WERI-Rb-1 (cell line): ENCODE data around the gene THUMPD1.

ENCODE experiments used
- DNase-seq: peaks from one replicate; pipeline ENCODE4 v3.0.0-alpha.2; 2020
- H3K27ac ChIP-seq: fragments of 250-450 bp; sonication (Bioruptor Pico); 2 replicates; pipeline ENCODE4 v1.5.1; 2020; ENCODE audit warnings: mild to moderate bottlenecking, moderate library complexity
- H3K27me3 ChIP-seq: fragments of 250-450 bp; sonication (Bioruptor Pico); 2 replicates; pipeline ENCODE4 v1.5.1; 2021; ENCODE audit warnings: mild to moderate bottlenecking, low read depth, moderate library complexity; ENCODE audit not compliant: insufficient read depth, severe bottlenecking
- H3K36me3 ChIP-seq: fragments of 250-450 bp; sonication (Bioruptor Pico); 2 replicates; pipeline ENCODE4 v1.5.1; 2020; ENCODE audit warnings: mild to moderate bottlenecking, moderate library complexity
- H3K4me3 ChIP-seq: 2 replicates; pipeline ENCODE4 v1.5.1; 2011; ENCODE audit warnings: low read depth, mild to moderate bottlenecking, control low read depth, low read length
- H3K9me3 ChIP-seq: fragments of 250-450 bp; sonication (Bioruptor Pico); 2 replicates; pipeline ENCODE4 v1.5.1; 2021; ENCODE audit warnings: mild to moderate bottlenecking, moderate library complexity; ENCODE audit not compliant: severe bottlenecking
- CTCF ChIP-seq: IDR thresholded peaks from 2 replicates; pipeline ENCODE4 v1.5.1; 2011; ENCODE audit warnings: low read depth, mild to moderate bottlenecking, control low read depth, inconsistent platforms, low read length

THUMPD1 gene

GRCh38 chr16:20741554-20742285 is at the start of gene THUMPD1:
Gene THUMPD1 (minus strand): TSS chr16:20741818. CDS start chr16:20741739, 79 bp downstream.
- Histone ChIP-seq H3K27me3 (no peaks in the 10 kb centered on the region), H3K4me3 (peak within 1 kb of the TSS; percentile 76), H3K36me3 (peaks cover 30% of the 10 kb centered on the region), H3K27ac (peak within 1 kb of the TSS; percentile 91), H3K9me3 (peaks cover 3% of the 10 kb centered on the region)
- DNase-seq: peak; percentile 97
- no peak for TF ChIP-seq CTCF

- no peak for DNase-seq
- no peak for TF ChIP-seq CTCF
- no peak overlapping the region for H3K27ac ChIP-seq
- H3K4me3 ChIP-seq: no peak overlapping the region
- H3K9me3 ChIP-seq: no peaks in the 10 kb centered on the region
- H3K36me3 ChIP-seq: no peaks in the 10 kb centered on the region
- no peaks in the 10 kb centered on the region for H3K27me3 ChIP-seq
Observed at GRCh38 chr16:20789130-20789529, 47.5 kb upstream of the THUMPD1 start.

GRCh38 chr16:20784204-20784603 is 42.6 kb upstream of the THUMPD1 start:
- no peaks in the 10 kb centered on the region for H3K27me3 ChIP-seq
- no peaks in the 10 kb centered on the region for H3K9me3 ChIP-seq
- H3K36me3 ChIP-seq: no peaks in the 10 kb centered on the region
- no peak for TF ChIP-seq CTCF
- H3K4me3 ChIP-seq: no peak overlapping the region
- H3K27ac ChIP-seq: no peak overlapping the region
- DNase-seq: no peak

GRCh38 chr16:20782470-20782869 is 40.9 kb upstream of the THUMPD1 start:
- Histone ChIP-seq H3K4me3 (no peak overlapping the region), H3K27me3 (no peaks in the 10 kb centered on the region), H3K36me3 (no peaks in the 10 kb centered on the region), H3K27ac (no peak overlapping the region), H3K9me3 (no peaks in the 10 kb centered on the region)
- no peak for TF ChIP-seq CTCF
- DNase-seq: no peak

GRCh38 chr16:20781697-20782096 is 40.1 kb upstream of the THUMPD1 start:
- no peak for TF ChIP-seq CTCF
- no peak overlapping the region for H3K27ac ChIP-seq
- no peaks in the 10 kb centered on the region for H3K27me3 ChIP-seq
- H3K4me3 ChIP-seq: no peak overlapping the region
- no peaks in the 10 kb centered on the region for H3K9me3 ChIP-seq
- DNase-seq: no peak
- H3K36me3 ChIP-seq: no peaks in the 10 kb centered on the region
